Neural cell (in vitro differentiated cells): ENCODE measurements around the gene HS6ST2.
A peak's percentile ranks its signal among the peaks of the same experiment; 100 is the strongest.

ENCODE experiments used
- CTCF ChIP-seq: fragments of 450-650 bp; IDR thresholded peaks from 2 replicates; pipeline ENCODE4 v1.5.1; 2014; ENCODE audit warnings: antibody characterized with exemption, mild to moderate bottlenecking, moderate library complexity; ENCODE audit not compliant: poor library complexity, severe bottlenecking
- EP300 ChIP-seq: fragments of 450-650 bp; conservative IDR thresholded peaks from 2 replicates; pipeline ENCODE4 v1.6.1; 2014; ENCODE audit warnings: antibody characterized with exemption, mild to moderate bottlenecking, moderate library complexity; ENCODE audit not compliant: poor library complexity, severe bottlenecking
- EZH2 ChIP-seq: fragments of 200-600, 300-800 bp; shearing (Covaris generic), sonication (generic); IDR thresholded peaks from 2 replicates; pipeline ENCODE4 v1.6.1; 2014; ENCODE audit warnings: antibody characterized with exemption, low read length, borderline replicate concordance, mild to moderate bottlenecking; ENCODE audit not compliant: insufficient read depth, poor library complexity, severe bottlenecking
- MXI1 ChIP-seq: fragments of 450-650 bp; conservative IDR thresholded peaks from 2 replicates; pipeline ENCODE4 v1.6.1; 2014; ENCODE audit warnings: antibody characterized with exemption, mild to moderate bottlenecking; ENCODE audit not compliant: poor library complexity, severe bottlenecking
- RAD21 ChIP-seq: fragments of 450-650 bp; conservative IDR thresholded peaks from 2 replicates; pipeline ENCODE4 v1.6.1; 2014; ENCODE audit warnings: antibody characterized with exemption, mild to moderate bottlenecking, moderate library complexity
- SMC3 ChIP-seq: fragments of 450-650 bp; conservative IDR thresholded peaks from 2 replicates; pipeline ENCODE4 v1.6.1; 2014; ENCODE audit warnings: antibody characterized with exemption, mild to moderate bottlenecking, moderate library complexity; ENCODE audit not compliant: poor library complexity
- TAF1 ChIP-seq: IDR thresholded peaks from 2 replicates; pipeline ENCODE4 v1.6.1; 2012; ENCODE audit warnings: low read depth

- TF ChIP-seq CTCF: peak; percentile 71
- TF ChIP-seq EZH2: no peak
- peak; percentile 77 for TF ChIP-seq SMC3
- no peak for TF ChIP-seq MXI1
- TF ChIP-seq TAF1: no peak
- TF ChIP-seq RAD21: peak; percentile 76
- no peak for TF ChIP-seq EP300
These were observed 345.4 kb downstream of the HS6ST2 start for GRCh38 chrX:132612821-132613564.
